ENCODE measurements around the gene EMP1. TPM values are rescaled to one million over a fixed set of nuclear protein-coding genes. Genes with fewer than 3 reads are reported as not detected.

Gene EMP1
- total RNA-seq, 1 donor from 2014 or later = 286 TPM

DNA sequence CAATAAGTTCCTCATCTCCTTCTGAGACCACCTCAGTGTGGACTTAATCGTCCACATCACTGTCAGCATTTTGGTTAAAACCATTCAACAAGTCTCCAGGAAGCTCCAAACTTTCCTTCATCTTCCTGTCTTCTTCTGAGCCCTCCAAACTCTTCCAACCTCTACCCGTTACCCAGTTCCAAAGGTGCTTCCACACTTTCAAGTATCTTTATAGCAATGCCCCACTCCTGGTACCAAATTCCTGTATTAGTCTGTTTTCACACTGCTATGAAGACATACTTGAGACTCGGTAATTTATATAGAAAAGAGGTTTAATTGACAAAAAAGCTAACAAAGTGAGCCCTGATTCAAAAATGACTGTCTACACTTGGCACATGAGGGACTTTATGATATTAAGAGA lies 22.8 kb downstream of the EMP1 start:
- Histone ChIP-seq H3K4me1 (peaks cover 5% of the 10 kb centered on the region), H3K4me3 (no peak overlapping the region), H3K36me3 (peaks cover 42% of the 10 kb centered on the region), H3K9me3 (no peaks in the 10 kb centered on the region), H3K27ac (no peak overlapping the region), H3K27me3 (no peaks in the 10 kb centered on the region)
- DNase-seq = no peak
- no peak for ATAC-seq
- TF ChIP-seq, protein P1, sequence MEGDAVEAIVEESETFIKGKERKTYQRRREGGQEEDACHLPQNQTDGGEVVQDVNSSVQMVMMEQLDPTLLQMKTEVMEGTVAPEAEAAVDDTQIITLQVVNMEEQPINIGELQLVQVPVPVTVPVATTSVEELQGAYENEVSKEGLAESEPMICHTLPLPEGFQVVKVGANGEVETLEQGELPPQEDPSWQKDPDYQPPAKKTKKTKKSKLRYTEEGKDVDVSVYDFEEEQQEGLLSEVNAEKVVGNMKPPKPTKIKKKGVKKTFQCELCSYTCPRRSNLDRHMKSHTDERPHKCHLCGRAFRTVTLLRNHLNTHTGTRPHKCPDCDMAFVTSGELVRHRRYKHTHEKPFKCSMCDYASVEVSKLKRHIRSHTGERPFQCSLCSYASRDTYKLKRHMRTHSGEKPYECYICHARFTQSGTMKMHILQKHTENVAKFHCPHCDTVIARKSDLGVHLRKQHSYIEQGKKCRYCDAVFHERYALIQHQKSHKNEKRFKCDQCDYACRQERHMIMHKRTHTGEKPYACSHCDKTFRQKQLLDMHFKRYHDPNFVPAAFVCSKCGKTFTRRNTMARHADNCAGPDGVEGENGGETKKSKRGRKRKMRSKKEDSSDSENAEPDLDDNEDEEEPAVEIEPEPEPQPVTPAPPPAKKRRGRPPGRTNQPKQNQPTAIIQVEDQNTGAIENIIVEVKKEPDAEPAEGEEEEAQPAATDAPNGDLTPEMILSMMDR (IDR thresholded peaks at IDR 0.05) = no peak
- intact Hi-C loops (cut with DNase I) = loop anchor here (10.0 kb wide), 1 partner anchor 125 kb away; no protein-coding TSS in a partner anchor

- no peaks in the 10 kb centered on the region for H3K9me3 ChIP-seq
- ATAC-seq (no peak), DNase-seq (no peak)
- no peaks in the 10 kb centered on the region for H3K27me3 ChIP-seq
- peaks cover 5% of the 10 kb centered on the region for H3K4me1 ChIP-seq
- peaks cover 27% of the 10 kb centered on the region for H3K36me3 ChIP-seq
- H3K4me3 ChIP-seq = no peak overlapping the region
- intact Hi-C loops (cut with DNase I) = no loop called here
- TF ChIP-seq, protein P1 (IDR thresholded peaks at IDR 0.05) = no peak
- no peak overlapping the region for H3K27ac ChIP-seq
Measured at GRCh38 chr12:13220838-13221237, 24.3 kb downstream of the EMP1 start.

DNA sequence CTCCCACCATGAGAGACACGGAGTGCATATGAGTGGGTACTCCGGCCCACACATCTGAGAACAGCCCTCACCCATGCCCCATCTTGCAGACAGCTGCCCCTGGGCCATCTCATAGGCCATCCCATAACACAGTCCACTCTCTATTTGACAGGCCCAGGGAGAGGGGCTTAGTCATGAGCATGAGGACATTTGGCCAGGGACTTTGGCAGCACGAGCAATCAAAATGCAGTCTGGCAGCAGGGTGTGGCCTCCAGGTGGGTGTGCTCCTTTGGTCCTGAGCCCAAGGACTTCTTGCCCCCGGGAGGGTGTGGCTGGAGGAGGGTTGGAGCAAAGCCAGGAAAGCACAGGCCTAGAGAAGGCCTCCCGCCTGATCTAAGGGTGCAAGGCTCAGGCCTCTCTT lies 25.6 kb downstream of the EMP1 start:
- TF ChIP-seq, protein P1 (IDR thresholded peaks at IDR 0.05) = no peak
- peaks cover 5% of the 10 kb centered on the region for H3K4me1 ChIP-seq
- no peak overlapping the region for H3K27ac ChIP-seq
- ATAC-seq = peak; percentile 68
- no peaks in the 10 kb centered on the region for H3K9me3 ChIP-seq
- H3K4me3 ChIP-seq = no peak overlapping the region
- H3K36me3 ChIP-seq = peaks cover 14% of the 10 kb centered on the region
- no peaks in the 10 kb centered on the region for H3K27me3 ChIP-seq
- no peak for DNase-seq
- intact Hi-C loops (cut with DNase I) = no loop called here

- intact Hi-C loops (cut with DNase I) = no loop called here
- peak; percentile 35 for ATAC-seq
- TF ChIP-seq, protein P1 (IDR thresholded peaks at IDR 0.05) = no peak
Measured at GRCh38 chr12:13223179-13223804, 26.8 kb downstream of the EMP1 start.

GRCh38 chr12:13223941-13224340 lies 27.4 kb downstream of the EMP1 start:
- Histone ChIP-seq H3K9me3 (no peaks in the 10 kb centered on the region), H3K27me3 (no peaks in the 10 kb centered on the region), H3K36me3 (no peaks in the 10 kb centered on the region), H3K4me3 (no peak overlapping the region), H3K4me1 (peaks cover 5% of the 10 kb centered on the region), H3K27ac (no peak overlapping the region)
- no peak for DNase-seq
- TF ChIP-seq, protein P1 (IDR thresholded peaks at IDR 0.05) = no peak
- ATAC-seq = no peak
- intact Hi-C loops (cut with DNase I) = no loop called here

More at GRCh38 chr12:13223179-13223804, 26.8 kb downstream of the EMP1 start:
- H3K4me1 ChIP-seq = peaks cover 5% of the 10 kb centered on the region
- no peak overlapping the region for H3K4me3 ChIP-seq
- no peaks in the 10 kb centered on the region for H3K27me3 ChIP-seq
- H3K36me3 ChIP-seq = peaks cover 2% of the 10 kb centered on the region
- H3K27ac ChIP-seq = no peak overlapping the region
- no peak for DNase-seq
- no peaks in the 10 kb centered on the region for H3K9me3 ChIP-seq

Data from upper lobe of right lung (tissue), 1 donor.